GM12875 (cell line): ENCODE measurements around the gene AP1B1.

Experiments
- H3K4me3 ChIP-seq: one replicate; pipeline ENCODE4 v1.5.1; 2011; ENCODE audit warnings: low read depth, low read length, control low read depth
- TF ChIP-seq, protein P1 (sequence below): IDR thresholded peaks from 2 replicates; pipeline ENCODE4 v1.5.1; 2011; ENCODE audit warnings: low read depth, mild to moderate bottlenecking, control low read depth, inconsistent platforms, low read length, moderate library complexity, borderline replicate concordance; ENCODE audit not compliant: insufficient read depth

The AP1B1 gene

DNA sequence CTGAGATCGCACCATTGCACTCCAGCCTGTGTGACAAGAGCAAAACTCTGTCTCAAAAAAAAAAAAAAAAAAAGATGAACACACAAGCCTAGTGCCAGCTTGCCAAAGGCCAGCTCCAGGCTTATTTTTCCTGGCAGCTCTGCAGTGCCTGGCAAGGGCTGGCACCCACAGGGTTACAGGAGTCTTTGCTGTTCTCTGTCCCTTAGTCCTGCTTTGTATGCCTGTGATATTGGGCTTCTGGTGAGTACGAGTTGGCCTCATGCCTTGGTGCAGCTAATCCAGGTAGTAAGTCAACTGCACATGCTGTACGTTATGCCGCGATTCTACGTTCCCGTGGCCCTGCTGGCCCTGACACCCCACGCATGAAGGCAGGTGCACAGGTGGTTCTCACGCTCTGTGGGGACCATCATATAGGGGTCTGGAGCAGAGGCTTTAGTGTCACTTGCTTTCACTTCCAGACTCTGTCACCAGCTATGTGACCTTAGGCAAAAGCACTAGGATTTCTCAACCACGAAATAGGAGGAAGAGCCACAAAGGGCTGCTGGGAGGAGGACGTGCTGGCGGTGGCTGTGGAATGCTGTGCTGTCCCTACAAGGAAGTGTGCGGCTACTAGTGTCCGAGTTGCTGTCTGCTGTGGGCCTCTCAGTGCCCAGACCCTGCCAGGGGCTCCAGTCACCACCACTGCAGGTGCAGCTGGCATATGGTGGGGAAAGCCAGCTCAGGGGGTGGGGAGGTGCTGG, 51.4 kb downstream of the AP1B1 start:
- H3K4me3 ChIP-seq, result no peak overlapping the region
- TF ChIP-seq, protein P1, sequence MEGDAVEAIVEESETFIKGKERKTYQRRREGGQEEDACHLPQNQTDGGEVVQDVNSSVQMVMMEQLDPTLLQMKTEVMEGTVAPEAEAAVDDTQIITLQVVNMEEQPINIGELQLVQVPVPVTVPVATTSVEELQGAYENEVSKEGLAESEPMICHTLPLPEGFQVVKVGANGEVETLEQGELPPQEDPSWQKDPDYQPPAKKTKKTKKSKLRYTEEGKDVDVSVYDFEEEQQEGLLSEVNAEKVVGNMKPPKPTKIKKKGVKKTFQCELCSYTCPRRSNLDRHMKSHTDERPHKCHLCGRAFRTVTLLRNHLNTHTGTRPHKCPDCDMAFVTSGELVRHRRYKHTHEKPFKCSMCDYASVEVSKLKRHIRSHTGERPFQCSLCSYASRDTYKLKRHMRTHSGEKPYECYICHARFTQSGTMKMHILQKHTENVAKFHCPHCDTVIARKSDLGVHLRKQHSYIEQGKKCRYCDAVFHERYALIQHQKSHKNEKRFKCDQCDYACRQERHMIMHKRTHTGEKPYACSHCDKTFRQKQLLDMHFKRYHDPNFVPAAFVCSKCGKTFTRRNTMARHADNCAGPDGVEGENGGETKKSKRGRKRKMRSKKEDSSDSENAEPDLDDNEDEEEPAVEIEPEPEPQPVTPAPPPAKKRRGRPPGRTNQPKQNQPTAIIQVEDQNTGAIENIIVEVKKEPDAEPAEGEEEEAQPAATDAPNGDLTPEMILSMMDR, result no peak

DNA sequence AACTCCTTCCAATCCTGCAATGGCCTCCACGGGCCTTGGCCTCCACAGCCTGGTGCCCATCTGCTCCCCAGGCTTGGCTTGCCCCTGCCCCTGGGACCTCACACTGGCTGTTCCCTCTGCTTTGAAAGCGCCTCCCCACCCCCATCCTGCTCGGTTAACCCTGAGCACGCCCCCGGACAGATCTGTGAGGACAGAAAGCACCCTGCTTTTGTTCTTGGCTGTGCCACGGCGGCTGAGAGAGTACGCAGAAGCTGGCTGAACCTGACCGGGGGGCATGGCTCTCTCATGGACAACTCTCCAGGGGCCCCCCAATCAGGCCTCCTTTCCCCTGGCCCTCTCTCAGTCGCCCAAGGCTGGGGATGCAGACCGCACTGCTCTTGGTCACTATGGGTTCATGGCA, 52.7 kb downstream of the AP1B1 start:
- H3K4me3 ChIP-seq, result no peak overlapping the region
- TF ChIP-seq, protein P1, result no peak

DNA sequence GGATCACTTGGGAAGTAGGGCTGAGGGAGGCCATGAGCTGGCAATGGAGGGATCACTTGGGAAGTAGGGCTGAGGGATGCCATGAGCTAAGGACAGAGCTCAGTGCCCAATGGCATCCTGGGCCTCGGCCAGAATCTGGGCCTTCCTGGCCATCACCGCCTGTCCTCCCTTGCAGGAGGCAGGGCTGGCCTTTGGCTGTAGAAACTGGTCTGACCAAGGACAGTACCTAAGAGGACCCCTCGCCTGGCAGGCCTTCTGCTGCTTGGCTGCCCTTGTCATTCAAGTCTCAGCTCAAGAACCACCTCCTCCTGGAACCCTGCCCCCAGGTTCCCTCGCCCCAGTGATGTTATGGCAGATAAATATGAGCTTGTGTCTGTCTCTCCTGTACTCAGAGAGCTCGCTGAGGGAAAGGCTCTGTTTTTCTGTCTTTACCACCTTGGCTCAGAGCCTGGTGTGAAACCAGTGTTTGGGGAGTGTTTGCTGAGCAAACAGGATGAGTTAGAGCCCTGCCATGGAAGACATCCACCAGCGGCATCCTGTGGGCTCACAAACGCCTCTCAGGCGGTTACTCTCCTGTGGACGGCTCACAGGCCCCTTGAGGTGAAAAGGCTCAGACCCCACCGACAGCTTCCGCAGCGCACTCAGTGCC, 53.5 kb downstream of the AP1B1 start:
- H3K4me3 ChIP-seq, result no peak overlapping the region
- TF ChIP-seq, protein P1, result no peak

DNA sequence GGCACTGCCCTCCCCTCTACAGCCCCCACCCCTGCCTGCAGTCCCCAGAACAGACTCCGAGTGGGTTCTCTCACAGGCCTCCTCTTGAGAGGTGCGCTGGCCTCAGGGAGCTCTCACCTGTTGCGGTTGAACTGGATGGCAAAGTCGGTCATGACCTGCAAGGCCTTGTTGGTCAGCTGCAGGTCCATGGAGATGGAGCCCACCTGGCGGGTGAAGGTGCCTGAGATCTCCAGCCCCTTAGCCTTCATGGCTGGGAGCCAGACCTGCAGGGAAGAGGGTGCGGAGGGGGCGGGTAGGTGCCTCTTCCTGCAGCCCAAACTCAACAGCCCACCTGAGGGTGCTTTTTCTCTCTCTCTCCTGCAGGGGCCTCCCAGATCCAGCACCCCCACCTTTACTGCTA, 54.2 kb downstream of the AP1B1 start:
- no peak overlapping the region for H3K4me3 ChIP-seq
- TF ChIP-seq, protein P1, result no peak

DNA sequence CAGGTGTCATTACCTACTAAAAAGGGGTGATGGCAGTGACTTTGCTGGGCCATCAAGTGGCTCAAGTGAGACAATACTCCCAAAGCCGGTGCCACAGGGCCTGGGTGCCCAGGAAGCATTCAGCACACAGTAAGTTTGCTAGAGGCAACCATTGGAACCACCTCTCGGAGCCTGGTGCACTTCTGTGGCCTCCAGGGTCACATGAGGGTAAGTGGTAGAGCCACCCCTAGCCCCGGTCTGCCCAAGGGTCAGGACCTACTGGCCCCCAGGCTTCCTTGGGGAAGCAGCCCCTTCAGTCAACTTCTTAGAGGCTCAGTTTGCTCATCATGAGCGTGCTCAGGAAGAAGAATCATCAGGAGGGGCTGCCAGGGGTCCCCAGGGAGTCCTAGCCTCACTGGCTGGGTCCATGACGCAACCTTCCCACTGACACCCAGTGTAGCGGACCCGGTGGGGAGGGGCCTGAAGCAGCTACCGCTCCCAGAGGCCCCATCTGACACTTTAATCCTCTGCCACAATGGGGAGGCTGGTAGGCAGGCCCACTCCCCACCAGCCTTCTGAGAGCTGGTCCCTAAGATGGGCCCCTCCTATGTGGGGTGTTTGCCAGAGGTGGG, 55.4 kb downstream of the AP1B1 start:
- H3K4me3 ChIP-seq, result no peak overlapping the region
- TF ChIP-seq, protein P1, result no peak

DNA sequence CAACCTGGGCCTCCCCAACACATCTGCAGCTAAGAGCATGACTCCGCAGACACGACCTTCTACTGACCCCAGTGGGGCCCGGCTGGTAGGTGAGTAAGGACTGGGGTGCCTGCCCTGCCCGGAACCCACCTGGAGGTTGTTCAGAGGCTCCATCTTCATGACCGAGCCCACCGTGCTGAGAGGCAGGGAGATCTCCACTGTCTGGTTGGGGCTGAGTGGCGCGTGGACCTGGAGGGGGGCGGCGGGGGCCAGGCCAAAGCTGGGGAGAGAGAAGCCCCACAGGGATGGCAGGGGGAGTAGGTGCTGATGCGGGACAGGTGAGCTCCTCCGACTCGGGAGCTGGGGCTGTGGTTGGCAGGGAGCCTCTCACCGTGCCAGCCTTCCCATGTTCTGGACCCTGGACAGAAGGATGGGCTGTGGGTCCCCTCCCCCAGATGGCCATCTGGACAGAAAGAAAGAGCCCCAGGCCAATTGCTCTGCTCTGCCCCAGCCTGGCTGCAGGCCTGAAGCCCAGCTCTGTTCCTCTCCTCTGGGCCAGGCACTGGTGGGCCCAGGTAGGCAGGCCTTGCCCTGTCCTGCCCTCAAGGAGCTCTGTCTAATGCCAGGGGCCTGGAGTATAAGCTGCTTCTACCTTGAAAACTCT, 56.6 kb downstream of the AP1B1 start:
- TF ChIP-seq, protein P1, result no peak
- H3K4me3 ChIP-seq, result no peak overlapping the region
